ENCODE results near the gene ZNF729.

Gene ZNF729

DNA sequence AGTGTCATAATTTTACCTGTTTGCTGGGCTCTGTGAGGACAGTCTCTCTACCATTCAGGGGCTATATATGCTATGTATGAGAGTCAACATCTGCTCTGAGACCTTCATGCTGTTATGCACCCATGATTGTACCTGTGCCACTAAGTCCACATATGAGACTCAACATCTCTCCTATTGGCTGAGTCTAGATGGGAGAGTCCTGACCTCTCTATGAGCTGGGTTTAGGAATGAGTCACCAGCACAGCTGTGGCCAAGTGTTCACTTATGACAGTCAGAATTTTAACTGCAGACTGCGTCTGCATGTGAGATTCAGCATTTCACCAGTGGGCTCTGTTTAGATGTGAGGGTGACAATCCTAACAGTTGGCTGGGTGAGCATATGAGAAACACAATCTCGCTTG, 49.5 kb downstream of the ZNF729 start:
- POLR2A ChIA-PET: no interaction called here
- TF ChIP-seq, protein P1, sequence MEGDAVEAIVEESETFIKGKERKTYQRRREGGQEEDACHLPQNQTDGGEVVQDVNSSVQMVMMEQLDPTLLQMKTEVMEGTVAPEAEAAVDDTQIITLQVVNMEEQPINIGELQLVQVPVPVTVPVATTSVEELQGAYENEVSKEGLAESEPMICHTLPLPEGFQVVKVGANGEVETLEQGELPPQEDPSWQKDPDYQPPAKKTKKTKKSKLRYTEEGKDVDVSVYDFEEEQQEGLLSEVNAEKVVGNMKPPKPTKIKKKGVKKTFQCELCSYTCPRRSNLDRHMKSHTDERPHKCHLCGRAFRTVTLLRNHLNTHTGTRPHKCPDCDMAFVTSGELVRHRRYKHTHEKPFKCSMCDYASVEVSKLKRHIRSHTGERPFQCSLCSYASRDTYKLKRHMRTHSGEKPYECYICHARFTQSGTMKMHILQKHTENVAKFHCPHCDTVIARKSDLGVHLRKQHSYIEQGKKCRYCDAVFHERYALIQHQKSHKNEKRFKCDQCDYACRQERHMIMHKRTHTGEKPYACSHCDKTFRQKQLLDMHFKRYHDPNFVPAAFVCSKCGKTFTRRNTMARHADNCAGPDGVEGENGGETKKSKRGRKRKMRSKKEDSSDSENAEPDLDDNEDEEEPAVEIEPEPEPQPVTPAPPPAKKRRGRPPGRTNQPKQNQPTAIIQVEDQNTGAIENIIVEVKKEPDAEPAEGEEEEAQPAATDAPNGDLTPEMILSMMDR (IDR thresholded peaks at IDR 0.05; ENCODE audit: insufficient read depth, low read length, missing control alignments): no peak
- DNase-seq (ENCODE audit: low read depth, low spot score): no peak
- no peak overlapping the region for H3K4me3 ChIP-seq (ENCODE audit: low read depth, low read length)
- CTCF ChIA-PET: no interaction called here

DNA sequence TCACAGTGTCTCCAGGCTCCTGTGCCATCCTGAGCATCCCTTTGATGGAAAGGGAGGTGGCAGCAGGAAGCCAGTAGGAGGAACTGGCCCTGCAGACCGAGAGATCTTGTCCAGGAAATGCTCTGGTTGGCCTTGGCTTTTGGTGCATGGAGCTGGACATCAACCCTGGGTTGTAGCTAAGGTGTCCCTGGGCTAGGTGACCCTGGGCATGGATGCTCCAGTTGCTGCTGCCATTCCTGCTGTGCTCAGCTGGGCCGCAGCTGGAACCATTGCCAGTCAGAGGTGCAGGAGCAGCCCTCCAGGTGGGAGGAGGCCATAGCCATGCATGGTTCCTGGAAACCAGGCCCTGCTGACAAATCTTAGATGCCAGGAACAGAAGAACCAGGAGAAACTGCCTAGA, 68.4 kb downstream of the ZNF729 start:
- CTCF ChIA-PET: no interaction called here
- TF ChIP-seq, protein P1 (IDR thresholded peaks at IDR 0.05; ENCODE audit: insufficient read depth, low read length, missing control alignments): no peak
- H3K4me3 ChIP-seq (ENCODE audit: low read depth, low read length): no peak overlapping the region
- POLR2A ChIA-PET: no interaction called here
- DNase-seq (ENCODE audit: low read depth, low spot score): no peak
